ENCODE results near the gene ZC3H13.

DNA sequence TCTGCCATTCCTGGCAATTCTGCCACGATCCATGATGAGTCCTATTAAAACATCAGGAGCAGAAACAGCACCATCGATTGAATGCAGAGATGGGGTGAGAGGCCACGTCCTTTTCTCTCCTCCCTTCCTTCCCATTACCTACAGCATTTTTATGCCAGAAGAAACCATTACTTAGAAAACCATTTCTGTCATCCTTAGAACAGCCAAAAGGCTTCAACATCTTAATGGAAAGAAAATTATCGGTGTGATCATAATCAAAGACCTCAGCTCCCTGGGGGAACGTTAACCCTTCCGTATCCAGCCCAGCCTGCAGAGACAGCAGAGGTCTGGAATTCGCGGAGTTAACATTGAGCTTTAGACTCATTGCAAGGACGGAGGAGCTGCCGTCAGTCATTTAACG lies 145.0 kb downstream of the ZC3H13 start:
- TF ChIP-seq, protein P1, sequence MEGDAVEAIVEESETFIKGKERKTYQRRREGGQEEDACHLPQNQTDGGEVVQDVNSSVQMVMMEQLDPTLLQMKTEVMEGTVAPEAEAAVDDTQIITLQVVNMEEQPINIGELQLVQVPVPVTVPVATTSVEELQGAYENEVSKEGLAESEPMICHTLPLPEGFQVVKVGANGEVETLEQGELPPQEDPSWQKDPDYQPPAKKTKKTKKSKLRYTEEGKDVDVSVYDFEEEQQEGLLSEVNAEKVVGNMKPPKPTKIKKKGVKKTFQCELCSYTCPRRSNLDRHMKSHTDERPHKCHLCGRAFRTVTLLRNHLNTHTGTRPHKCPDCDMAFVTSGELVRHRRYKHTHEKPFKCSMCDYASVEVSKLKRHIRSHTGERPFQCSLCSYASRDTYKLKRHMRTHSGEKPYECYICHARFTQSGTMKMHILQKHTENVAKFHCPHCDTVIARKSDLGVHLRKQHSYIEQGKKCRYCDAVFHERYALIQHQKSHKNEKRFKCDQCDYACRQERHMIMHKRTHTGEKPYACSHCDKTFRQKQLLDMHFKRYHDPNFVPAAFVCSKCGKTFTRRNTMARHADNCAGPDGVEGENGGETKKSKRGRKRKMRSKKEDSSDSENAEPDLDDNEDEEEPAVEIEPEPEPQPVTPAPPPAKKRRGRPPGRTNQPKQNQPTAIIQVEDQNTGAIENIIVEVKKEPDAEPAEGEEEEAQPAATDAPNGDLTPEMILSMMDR (conservative IDR thresholded peaks at IDR 0.05; ENCODE audit: low read length) = no peak
- no peak for TF ChIP-seq EZH2phosphoT487 (IDR thresholded peaks at IDR 0.05; ENCODE audit: borderline replicate concordance, low read depth, low read length)

Measured in OCI-LY7 (cell line).